Activated CD4-positive, alpha-beta memory T cell treated with anti-CD3 and anti-CD28 coated beads for 36 hours (primary cell): ENCODE data around the gene SPTLC1. TPM values are rescaled to one million over a fixed set of nuclear protein-coding genes. Genes with fewer than 3 reads are reported as not detected.
"Not testable (repeated sequence)": the region's sequence is repeated elsewhere in the genome, so short reads cannot be mapped to it uniquely, and the experiment has no call there.

Source experiments
- CTCF ChIA-PET: fragments of 350-600 bp; sonication (Branson Sonifier 250); formaldehyde crosslinking; loops from one replicate; lab custom pipeline; 2021; ENCODE audit warnings: antibody characterized with exemption, inconsistent platforms; lab: Charles Lee
- POLR2A ChIA-PET: fragments of 350-600 bp; sonication (Branson Sonifier 250); formaldehyde crosslinking; loops from one replicate; lab custom pipeline; 2021; ENCODE audit warnings: antibody characterized with exemption; lab: Charles Lee
- DNase-seq: peaks from one replicate; pipeline ENCODE4 v3.0.0-alpha.2; 2020
- H3K27ac Mint-ChIP-seq: one replicate; pipeline ENCODE4 v1.8.0; 2021; ENCODE audit warnings: mixed read lengths
- H3K27me3 Mint-ChIP-seq: one replicate; pipeline ENCODE4 v1.8.0; 2021; ENCODE audit warnings: mixed read lengths
- H3K36me3 Mint-ChIP-seq: one replicate; pipeline ENCODE4 v1.8.0; 2021; ENCODE audit warnings: mixed read lengths
- H3K4me1 Mint-ChIP-seq: one replicate; pipeline ENCODE4 v1.8.0; 2021; ENCODE audit warnings: low read depth, mixed read lengths
- H3K4me3 Mint-ChIP-seq: one replicate; pipeline ENCODE4 v1.8.0; 2021; ENCODE audit warnings: mild to moderate bottlenecking, mixed read lengths
- H3K9me3 Mint-ChIP-seq: one replicate; pipeline ENCODE4 v1.8.0; 2021; ENCODE audit warnings: mixed read lengths
- intact Hi-C: fragments of 100-400 bp; cut with micrococcal nuclease; formaldehyde crosslinking; loops from one replicate; pipeline ENCODE4 v1.15.1; 2023
- total RNA-seq, 2 experiments: library from RNA; stranded (reverse); gene quantifications; one replicate each; pipeline ENCODE4 v1.2.3, GENCODE V29; 2021

SPTLC1 gene
- total RNA-seq, 2 experiments from 2014 or later, result 39.9 to 41.2 TPM

GRCh38 chr9:92036411-92036746, 78.8 kb downstream of the SPTLC1 start:
- DNase-seq, result no peak
- Mint-ChIP-seq H3K9me3 (no peaks in the 10 kb centered on the region), H3K4me3 (no peak overlapping the region), H3K27ac (no peak overlapping the region), H3K36me3 (peaks cover 32% of the 10 kb centered on the region), H3K27me3 (no peaks in the 10 kb centered on the region), H3K4me1 (no peaks in the 10 kb centered on the region)
- ChIA-PET POLR2A (no interaction called here), CTCF (no interaction called here)
- intact Hi-C loops, result no loop called here

GRCh38 chr9:92035687-92036410, 79.4 kb downstream of the SPTLC1 start:
- H3K4me3 Mint-ChIP-seq, result no peak overlapping the region
- no peaks in the 10 kb centered on the region for H3K4me1 Mint-ChIP-seq
- intact Hi-C loops, result no loop called here
- POLR2A ChIA-PET, result no interaction called here
- H3K36me3 Mint-ChIP-seq, result peaks cover 31% of the 10 kb centered on the region
- no peaks in the 10 kb centered on the region for H3K9me3 Mint-ChIP-seq
- DNase-seq, result no peak
- no peaks in the 10 kb centered on the region for H3K27me3 Mint-ChIP-seq
- CTCF ChIA-PET, result no interaction called here
- no peak overlapping the region for H3K27ac Mint-ChIP-seq

- intact Hi-C loops, result no loop called here
- no peaks in the 10 kb centered on the region for H3K4me1 Mint-ChIP-seq
- no peak overlapping the region for H3K4me3 Mint-ChIP-seq
- no peaks in the 10 kb centered on the region for H3K27me3 Mint-ChIP-seq
- peaks cover 33% of the 10 kb centered on the region for H3K36me3 Mint-ChIP-seq
- H3K27ac Mint-ChIP-seq, result no peak overlapping the region
- no peaks in the 10 kb centered on the region for H3K9me3 Mint-ChIP-seq
- POLR2A ChIA-PET, result no interaction called here
- DNase-seq, result no peak
- CTCF ChIA-PET, result no interaction called here
Measured at GRCh38 chr9:92035146-92035545, 80.1 kb downstream of the SPTLC1 start.

GRCh38 chr9:92033991-92034390, 81.2 kb downstream of the SPTLC1 start:
- H3K4me3 Mint-ChIP-seq, result no peak overlapping the region
- CTCF ChIA-PET, result no interaction called here
- POLR2A ChIA-PET, result no interaction called here
- no peaks in the 10 kb centered on the region for H3K27me3 Mint-ChIP-seq
- H3K4me1 Mint-ChIP-seq, result no peaks in the 10 kb centered on the region
- H3K9me3 Mint-ChIP-seq, result no peaks in the 10 kb centered on the region
- H3K27ac Mint-ChIP-seq, result no peak overlapping the region
- H3K36me3 Mint-ChIP-seq, result peaks cover 33% of the 10 kb centered on the region
- intact Hi-C loops, result no loop called here
- DNase-seq, result no peak

GRCh38 chr9:92033307-92033706, 81.9 kb downstream of the SPTLC1 start:
- no peak for DNase-seq
- CTCF ChIA-PET, result no interaction called here
- POLR2A ChIA-PET, result no interaction called here
- Mint-ChIP-seq H3K27ac (no peak overlapping the region), H3K27me3 (no peaks in the 10 kb centered on the region), H3K9me3 (no peaks in the 10 kb centered on the region), H3K36me3 (peaks cover 33% of the 10 kb centered on the region), H3K4me3 (no peak overlapping the region), H3K4me1 (no peaks in the 10 kb centered on the region)
- intact Hi-C loops, result no loop called here

- Mint-ChIP-seq H3K36me3 (peaks cover 30% of the 10 kb centered on the region), H3K4me1 (no peaks in the 10 kb centered on the region), H3K27me3 (no peaks in the 10 kb centered on the region), H3K4me3 (no peak overlapping the region), H3K27ac (no peak overlapping the region), H3K9me3 (no peaks in the 10 kb centered on the region)
- intact Hi-C loops, result no loop called here
- CTCF ChIA-PET, result no interaction called here
- no peak for DNase-seq
- POLR2A ChIA-PET, result no interaction called here
Measured at GRCh38 chr9:92032891-92033290, 82.3 kb downstream of the SPTLC1 start.

- no peak overlapping the region for H3K4me3 Mint-ChIP-seq
Measured at GRCh38 chr9:92030367-92030766, 84.8 kb downstream of the SPTLC1 start.

GRCh38 chr9:92029553-92029952, 85.7 kb downstream of the SPTLC1 start:
- no peak for DNase-seq
- Mint-ChIP-seq H3K9me3 (no peaks in the 10 kb centered on the region), H3K27ac (no peak overlapping the region), H3K27me3 (no peaks in the 10 kb centered on the region), H3K36me3 (peaks cover 16% of the 10 kb centered on the region), H3K4me3 (no peak overlapping the region), H3K4me1 (no peaks in the 10 kb centered on the region)
- intact Hi-C loops, result no loop called here
- POLR2A ChIA-PET, result no interaction called here
- CTCF ChIA-PET, result no interaction called here

More at GRCh38 chr9:92030367-92030766, 84.8 kb downstream of the SPTLC1 start:
- Mint-ChIP-seq H3K36me3 (peaks cover 19% of the 10 kb centered on the region), H3K9me3 (no peaks in the 10 kb centered on the region), H3K27me3 (no peaks in the 10 kb centered on the region), H3K27ac (no peak overlapping the region), H3K4me1 (no peaks in the 10 kb centered on the region)
- ChIA-PET CTCF (no interaction called here), POLR2A (no interaction called here)
- no peak for DNase-seq
- intact Hi-C loops, result no loop called here

- ChIA-PET POLR2A (no interaction called here), CTCF (interaction anchor here (0.6 kb wide), 1 partner anchor 18 kb away, joined by 3 read pairs; no protein-coding TSS in a partner anchor)
- intact Hi-C loops, result no loop called here
- H3K4me1 Mint-ChIP-seq, result no peaks in the 10 kb centered on the region
- H3K27me3 Mint-ChIP-seq, result no peaks in the 10 kb centered on the region
- peaks cover 7% of the 10 kb centered on the region for H3K36me3 Mint-ChIP-seq
- H3K4me3 Mint-ChIP-seq, result no peak overlapping the region
- no peak for DNase-seq
- peaks cover 14% of the 10 kb centered on the region for H3K9me3 Mint-ChIP-seq
- H3K27ac Mint-ChIP-seq, result no peak overlapping the region
Measured at GRCh38 chr9:92026206-92027002, 88.8 kb downstream of the SPTLC1 start.

- CTCF ChIA-PET, H3K36me3 Mint-ChIP-seq, H3K27me3 Mint-ChIP-seq, H3K4me1 Mint-ChIP-seq, POLR2A ChIA-PET, H3K4me3 Mint-ChIP-seq, intact Hi-C loops, H3K27ac Mint-ChIP-seq, DNase-seq: not testable (repeated sequence)
- H3K9me3 Mint-ChIP-seq, result peaks cover 14% of the 10 kb centered on the region
Measured at GRCh38 chr9:92021785-92022541, 93.2 kb downstream of the SPTLC1 start.

- ChIA-PET POLR2A (interaction anchor here (0.6 kb wide), 1 partner anchor 104 kb away, joined by 3 read pairs; no protein-coding TSS in a partner anchor), CTCF (no interaction called here)
- intact Hi-C loops, result no loop called here
- Mint-ChIP-seq H3K4me3 (no peak overlapping the region), H3K27ac (no peak overlapping the region), H3K27me3 (no peaks in the 10 kb centered on the region), H3K4me1 (no peaks in the 10 kb centered on the region), H3K36me3 (peaks cover 2% of the 10 kb centered on the region), H3K9me3 (peaks cover 19% of the 10 kb centered on the region)
- no peak for DNase-seq
Measured at GRCh38 chr9:92019658-92020057, 95.6 kb downstream of the SPTLC1 start.
